GOT3 (cell line): Measurements from ENCODE around the gene SPINK8.
"Not testable (repeated sequence)": the region's sequence is repeated elsewhere in the genome, so short reads cannot be mapped to it uniquely, and the experiment has no call there.

Experiments
- DNase-seq: peaks from one replicate; lab custom pipeline; 2025; ENCODE audit warnings: mixed read lengths; lab: John Stamatoyannopoulos, UW

SPINK8 gene

GRCh38 chr3:48278884-48279559, 54.4 kb downstream of the SPINK8 start:
- no peak for DNase-seq

- no peak for DNase-seq
Measured at GRCh38 chr3:48276911-48277641, 56.4 kb downstream of the SPINK8 start.

- DNase-seq, result no peak
Measured at GRCh38 chr3:48275287-48276027, 58.0 kb downstream of the SPINK8 start.

- no peak for DNase-seq
Measured at GRCh38 chr3:48274452-48274851, 59.0 kb downstream of the SPINK8 start.

- no peak for DNase-seq
Measured at GRCh38 chr3:48273594-48274211, 59.8 kb downstream of the SPINK8 start.

- no peak for DNase-seq
Measured at GRCh38 chr3:48271763-48272498, 61.5 kb downstream of the SPINK8 start.

GRCh38 chr3:48271223-48271622, 62.2 kb downstream of the SPINK8 start:
- not testable (repeated sequence) for DNase-seq

GRCh38 chr3:48270306-48270705, 63.2 kb downstream of the SPINK8 start:
- no peak for DNase-seq

- no peak for DNase-seq
Measured at GRCh38 chr3:48269592-48269991, 63.9 kb downstream of the SPINK8 start.

GRCh38 chr3:48268936-48269561, 64.4 kb downstream of the SPINK8 start:
- DNase-seq, result no peak

GRCh38 chr3:48268381-48268935, 65.0 kb downstream of the SPINK8 start:
- DNase-seq, result peak; percentile 2

GRCh38 chr3:48267782-48268181, 65.7 kb downstream of the SPINK8 start:
- DNase-seq, result no peak

GRCh38 chr3:48258530-48258929, 74.9 kb downstream of the SPINK8 start:
- DNase-seq, result no peak
